HG02642 (cell line): ENCODE data around the gene TOX2.

ENCODE experiments used
- ATAC-seq: cut with Tn5 transposase; IDR thresholded peaks from one replicate; pipeline ENCODE4 v1.9.1; 2021; ENCODE audit warnings: mild to moderate bottlenecking; ENCODE audit not compliant: unreplicated experiment, poor library complexity

TOX2 gene

GRCh38 chr20:43955062-43955749, 40.6 kb downstream of the TOX2 start:
- peak; percentile 71 for ATAC-seq

- ATAC-seq = no peak
These were observed 41.1 kb downstream of the TOX2 start for GRCh38 chr20:43955750-43956191.

- no peak for ATAC-seq
These were observed 42.7 kb downstream of the TOX2 start for GRCh38 chr20:43957392-43957791.

- ATAC-seq = no peak
These were observed 44.0 kb downstream of the TOX2 start for GRCh38 chr20:43958626-43959025.

GRCh38 chr20:43959079-43959919, 44.6 kb downstream of the TOX2 start:
- ATAC-seq = no peak

- no peak for ATAC-seq
These were observed 45.2 kb downstream of the TOX2 start for GRCh38 chr20:43959920-43960227.

- no peak for ATAC-seq
These were observed 45.6 kb downstream of the TOX2 start for GRCh38 chr20:43960231-43960630.

- no peak for ATAC-seq
These were observed 46.5 kb downstream of the TOX2 start for GRCh38 chr20:43961116-43961515.

GRCh38 chr20:43961541-43962471, 47.2 kb downstream of the TOX2 start:
- ATAC-seq = no peak

GRCh38 chr20:43962530-43962929, 47.9 kb downstream of the TOX2 start:
- ATAC-seq = no peak

GRCh38 chr20:43963233-43963632, 48.6 kb downstream of the TOX2 start:
- no peak for ATAC-seq

GRCh38 chr20:43963872-43964791, 49.5 kb downstream of the TOX2 start:
- no peak for ATAC-seq

- no peak for ATAC-seq
These were observed 53.8 kb downstream of the TOX2 start for GRCh38 chr20:43968341-43969000.

GRCh38 chr20:43969028-43969447, 54.4 kb downstream of the TOX2 start:
- ATAC-seq = no peak

- no peak for ATAC-seq
These were observed 55.0 kb downstream of the TOX2 start for GRCh38 chr20:43969501-43970182.

GRCh38 chr20:43971267-43971666, 56.6 kb downstream of the TOX2 start:
- no peak for ATAC-seq

- no peak for ATAC-seq
These were observed 57.4 kb downstream of the TOX2 start for GRCh38 chr20:43972051-43972450.

GRCh38 chr20:43972692-43973091, 58.0 kb downstream of the TOX2 start:
- no peak for ATAC-seq

GRCh38 chr20:43973231-43973630, 58.6 kb downstream of the TOX2 start:
- ATAC-seq = no peak
